Choroid plexus epithelial cell (primary cell): ENCODE data around the gene TNFAIP6.
A peak's percentile ranks its signal among the peaks of the same experiment; 100 is the strongest.
"Not testable (repeated sequence)": the region's sequence is repeated elsewhere in the genome, so short reads cannot be mapped to it uniquely, and the experiment has no call there.

ENCODE experiments used
- DNase-seq: peaks from one replicate; pipeline ENCODE4 v3.0.0-alpha.2; 2010; ENCODE audit warnings: low read depth
- H3K4me3 ChIP-seq: 2 replicates; pipeline ENCODE4 v1.5.1; 2011; ENCODE audit warnings: low read depth, mild to moderate bottlenecking, control low read depth, low read length, moderate library complexity
- TF ChIP-seq, protein P1 (sequence below): conservative IDR thresholded peaks from 2 replicates; pipeline ENCODE4 v1.5.1; 2011; ENCODE audit warnings: low read depth, mild to moderate bottlenecking, control low read depth, inconsistent platforms, low read length, moderate library complexity

Gene TNFAIP6, protein sequence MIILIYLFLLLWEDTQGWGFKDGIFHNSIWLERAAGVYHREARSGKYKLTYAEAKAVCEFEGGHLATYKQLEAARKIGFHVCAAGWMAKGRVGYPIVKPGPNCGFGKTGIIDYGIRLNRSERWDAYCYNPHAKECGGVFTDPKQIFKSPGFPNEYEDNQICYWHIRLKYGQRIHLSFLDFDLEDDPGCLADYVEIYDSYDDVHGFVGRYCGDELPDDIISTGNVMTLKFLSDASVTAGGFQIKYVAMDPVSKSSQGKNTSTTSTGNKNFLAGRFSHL

DNA sequence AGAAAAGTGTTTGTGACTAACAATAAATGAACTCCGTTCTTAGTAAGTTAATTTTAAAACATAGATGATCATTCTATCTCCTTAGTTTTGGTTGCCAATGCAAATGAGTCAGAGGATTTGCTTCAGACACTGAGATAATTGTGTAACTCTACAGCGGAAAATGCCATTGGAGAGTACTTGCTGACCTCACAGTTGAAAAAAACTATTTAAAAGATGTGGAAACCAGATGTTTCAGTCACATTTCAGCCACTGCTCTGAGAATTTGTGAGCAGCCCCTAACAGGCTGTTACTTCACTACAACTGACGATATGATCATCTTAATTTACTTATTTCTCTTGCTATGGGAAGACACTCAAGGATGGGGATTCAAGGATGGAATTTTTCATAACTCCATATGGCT is at the start of gene TNFAIP6:
Gene TNFAIP6 (plus strand): TSS at position 234 of the 400 bp plus-strand sequence. CDS start 75 bp downstream, at position 309.
- TF ChIP-seq, protein P1, sequence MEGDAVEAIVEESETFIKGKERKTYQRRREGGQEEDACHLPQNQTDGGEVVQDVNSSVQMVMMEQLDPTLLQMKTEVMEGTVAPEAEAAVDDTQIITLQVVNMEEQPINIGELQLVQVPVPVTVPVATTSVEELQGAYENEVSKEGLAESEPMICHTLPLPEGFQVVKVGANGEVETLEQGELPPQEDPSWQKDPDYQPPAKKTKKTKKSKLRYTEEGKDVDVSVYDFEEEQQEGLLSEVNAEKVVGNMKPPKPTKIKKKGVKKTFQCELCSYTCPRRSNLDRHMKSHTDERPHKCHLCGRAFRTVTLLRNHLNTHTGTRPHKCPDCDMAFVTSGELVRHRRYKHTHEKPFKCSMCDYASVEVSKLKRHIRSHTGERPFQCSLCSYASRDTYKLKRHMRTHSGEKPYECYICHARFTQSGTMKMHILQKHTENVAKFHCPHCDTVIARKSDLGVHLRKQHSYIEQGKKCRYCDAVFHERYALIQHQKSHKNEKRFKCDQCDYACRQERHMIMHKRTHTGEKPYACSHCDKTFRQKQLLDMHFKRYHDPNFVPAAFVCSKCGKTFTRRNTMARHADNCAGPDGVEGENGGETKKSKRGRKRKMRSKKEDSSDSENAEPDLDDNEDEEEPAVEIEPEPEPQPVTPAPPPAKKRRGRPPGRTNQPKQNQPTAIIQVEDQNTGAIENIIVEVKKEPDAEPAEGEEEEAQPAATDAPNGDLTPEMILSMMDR = no peak
- H3K4me3 ChIP-seq = peak within 1 kb of the TSS; percentile 41
- DNase-seq = peak; percentile 96

DNA sequence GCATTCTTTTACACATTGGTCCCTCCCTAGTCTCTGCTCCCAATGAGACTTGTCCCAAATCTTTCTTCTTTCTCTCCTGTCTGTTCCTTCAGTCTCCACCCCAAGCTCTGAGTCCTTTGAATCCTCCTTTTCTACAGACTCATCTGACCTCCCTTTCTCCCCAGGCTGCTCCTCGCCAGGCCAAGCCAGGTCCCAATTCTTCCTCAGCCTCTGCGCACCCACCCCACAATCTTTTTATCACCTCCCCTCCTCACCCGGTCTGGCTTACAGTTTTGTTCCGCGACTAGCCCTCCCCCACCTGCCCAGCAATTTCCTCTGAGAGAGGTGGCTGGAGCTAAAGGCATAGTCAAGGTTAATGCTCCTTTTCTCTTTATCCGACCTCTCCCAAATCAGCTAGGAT is 47.1 kb upstream of the TNFAIP6 start:
- DNase-seq, H3K4me3 ChIP-seq: not testable (repeated sequence)

DNA sequence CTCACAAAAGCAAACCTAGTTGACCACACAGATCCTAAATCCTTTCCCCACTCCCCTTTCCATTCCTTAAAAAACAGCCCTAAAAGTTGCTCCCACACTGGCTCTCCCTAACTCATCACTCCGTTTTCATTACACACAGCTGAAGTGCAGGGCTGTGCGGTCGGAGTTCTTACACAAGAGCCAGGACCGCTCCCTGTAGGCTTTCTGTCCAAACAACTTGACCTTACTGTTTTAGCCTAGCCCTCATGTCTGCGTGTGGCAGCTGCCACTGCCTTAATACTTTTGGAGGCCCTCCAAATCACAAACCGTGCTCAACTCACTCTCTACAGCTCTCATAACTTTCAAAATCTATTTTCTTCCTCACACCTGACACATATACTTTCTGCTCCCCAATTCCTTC is 45.0 kb upstream of the TNFAIP6 start:
- DNase-seq = peak; percentile 46
- H3K4me3 ChIP-seq = not testable (repeated sequence)

DNA sequence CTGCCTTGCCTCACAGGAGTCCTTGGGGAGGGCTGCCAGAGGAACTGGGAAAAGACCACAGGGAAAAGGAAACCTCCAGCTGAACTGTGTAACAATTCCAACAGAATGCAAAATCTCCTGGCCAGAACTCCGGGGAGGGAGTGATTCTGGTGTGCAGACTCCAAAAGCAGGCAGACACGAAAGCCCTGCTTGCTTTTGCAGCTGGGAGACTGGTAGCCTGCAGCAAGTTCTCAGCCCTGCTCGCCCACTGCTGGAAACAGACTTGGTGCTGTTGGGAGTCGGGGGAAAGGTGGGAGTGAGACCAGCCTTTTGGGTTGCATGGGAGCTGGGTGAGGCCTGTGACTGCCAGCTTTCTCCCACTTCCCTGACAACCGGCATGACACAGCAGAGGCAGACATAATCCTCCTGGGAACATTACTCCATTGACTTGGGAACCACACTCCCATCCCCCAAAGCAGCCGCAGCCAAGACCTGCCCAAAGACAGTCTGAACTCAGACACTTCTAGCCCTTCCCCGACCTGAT is 42.0 kb upstream of the TNFAIP6 start:
- TF ChIP-seq, protein P1 = no peak
- DNase-seq = no peak
- no peak overlapping the region for H3K4me3 ChIP-seq

DNA sequence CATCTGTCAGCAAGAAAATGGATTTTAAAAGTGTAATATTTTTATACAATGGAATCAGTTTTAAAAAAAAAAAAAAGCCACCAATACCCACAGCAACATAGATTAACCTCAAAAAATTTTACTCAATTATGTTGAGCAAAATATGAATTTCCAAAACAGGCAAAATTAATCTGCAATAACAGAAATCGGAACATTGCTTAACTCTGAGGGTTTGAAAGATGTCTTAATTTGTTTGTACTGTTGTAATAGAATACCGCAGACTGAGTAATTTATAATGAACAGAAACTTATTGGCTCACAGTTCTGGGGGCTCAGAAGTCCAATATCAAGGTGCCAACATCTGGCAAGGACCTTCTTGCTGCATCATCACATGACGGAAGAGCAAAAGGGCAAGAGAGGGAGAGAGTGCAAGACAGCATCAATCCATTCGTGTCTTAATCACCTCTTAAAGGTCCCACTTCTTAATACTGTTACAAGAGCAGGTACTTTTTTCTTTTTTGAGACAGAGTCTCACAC is 31.8 kb upstream of the TNFAIP6 start:
- TF ChIP-seq, protein P1 = no peak
- no peak overlapping the region for H3K4me3 ChIP-seq

DNA sequence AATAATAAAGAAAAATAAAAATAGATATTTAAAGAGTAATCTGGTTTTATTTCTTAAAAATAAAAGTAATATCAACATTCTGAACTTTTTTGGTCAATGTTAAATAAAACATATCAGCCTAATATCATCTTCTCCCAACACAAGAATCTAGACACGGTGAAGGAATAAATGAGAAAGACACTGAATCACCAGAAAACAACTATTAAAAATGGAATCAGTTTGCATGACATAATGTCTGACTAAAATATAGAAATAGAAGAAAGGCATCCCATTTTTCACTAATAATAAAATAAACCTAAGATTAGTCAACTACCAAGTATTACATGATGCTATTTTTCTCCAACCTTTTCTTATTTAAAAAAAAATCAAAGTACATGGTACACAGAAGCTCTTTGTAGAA is 30.8 kb upstream of the TNFAIP6 start:
- TF ChIP-seq, protein P1 = no peak
- no peak for DNase-seq
- H3K4me3 ChIP-seq = no peak overlapping the region

More for the DNA sequence above, 31.8 kb upstream of the TNFAIP6 start:
- DNase-seq = no peak

DNA sequence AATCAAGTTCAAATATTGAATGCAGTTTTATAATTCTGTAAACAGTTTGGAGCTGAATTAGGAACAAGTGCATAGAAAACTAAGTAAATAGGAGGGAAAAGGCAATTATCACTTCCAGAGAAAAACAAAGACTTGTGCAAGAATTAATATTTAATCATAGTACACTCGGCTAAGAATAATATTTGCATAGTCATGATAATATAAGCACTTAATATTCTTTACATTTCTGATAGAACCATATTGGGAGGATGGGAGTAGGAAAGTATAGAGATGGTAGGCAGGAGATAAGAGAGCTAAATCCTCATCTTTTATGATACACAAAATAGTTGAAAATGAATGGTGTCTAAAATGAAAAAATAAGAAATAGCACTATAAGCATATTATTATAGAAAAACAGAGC is 27.4 kb upstream of the TNFAIP6 start:
- TF ChIP-seq, protein P1 = no peak
- no peak overlapping the region for H3K4me3 ChIP-seq

DNA sequence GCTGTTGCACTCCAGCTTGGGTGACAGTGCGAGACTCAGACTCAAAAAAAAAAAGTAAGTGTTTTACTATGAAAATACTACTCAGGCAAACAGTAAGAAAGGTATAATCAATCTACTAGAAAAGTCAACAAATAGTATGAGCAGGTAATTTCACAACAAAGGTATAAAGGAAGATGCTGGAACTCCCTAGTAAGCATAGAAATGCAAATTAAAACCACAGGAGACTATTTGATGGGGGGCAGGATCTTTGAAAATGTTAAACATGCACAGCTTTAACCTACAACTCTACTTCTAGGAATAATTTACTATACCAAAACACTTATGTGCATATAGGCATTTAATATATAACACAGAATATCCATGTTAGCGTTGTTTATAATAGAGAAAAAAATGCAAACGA is 24.3 kb upstream of the TNFAIP6 start:
- H3K4me3 ChIP-seq = no peak overlapping the region
- no peak for DNase-seq
- TF ChIP-seq, protein P1 = no peak

More for the DNA sequence above, 27.4 kb upstream of the TNFAIP6 start:
- no peak for DNase-seq
